NCI-H2171 treated with DMSO at 0.1 percent for 48 hours (cell line): ENCODE results near the gene ANKEF1.
"Not testable (repeated sequence)": the region's sequence is repeated elsewhere in the genome, so short reads cannot be mapped to it uniquely, and the experiment has no call there.

Experiments
- DNase-seq: peaks from one replicate; lab custom pipeline; 2025; lab: John Stamatoyannopoulos, UW

Gene ANKEF1

DNA sequence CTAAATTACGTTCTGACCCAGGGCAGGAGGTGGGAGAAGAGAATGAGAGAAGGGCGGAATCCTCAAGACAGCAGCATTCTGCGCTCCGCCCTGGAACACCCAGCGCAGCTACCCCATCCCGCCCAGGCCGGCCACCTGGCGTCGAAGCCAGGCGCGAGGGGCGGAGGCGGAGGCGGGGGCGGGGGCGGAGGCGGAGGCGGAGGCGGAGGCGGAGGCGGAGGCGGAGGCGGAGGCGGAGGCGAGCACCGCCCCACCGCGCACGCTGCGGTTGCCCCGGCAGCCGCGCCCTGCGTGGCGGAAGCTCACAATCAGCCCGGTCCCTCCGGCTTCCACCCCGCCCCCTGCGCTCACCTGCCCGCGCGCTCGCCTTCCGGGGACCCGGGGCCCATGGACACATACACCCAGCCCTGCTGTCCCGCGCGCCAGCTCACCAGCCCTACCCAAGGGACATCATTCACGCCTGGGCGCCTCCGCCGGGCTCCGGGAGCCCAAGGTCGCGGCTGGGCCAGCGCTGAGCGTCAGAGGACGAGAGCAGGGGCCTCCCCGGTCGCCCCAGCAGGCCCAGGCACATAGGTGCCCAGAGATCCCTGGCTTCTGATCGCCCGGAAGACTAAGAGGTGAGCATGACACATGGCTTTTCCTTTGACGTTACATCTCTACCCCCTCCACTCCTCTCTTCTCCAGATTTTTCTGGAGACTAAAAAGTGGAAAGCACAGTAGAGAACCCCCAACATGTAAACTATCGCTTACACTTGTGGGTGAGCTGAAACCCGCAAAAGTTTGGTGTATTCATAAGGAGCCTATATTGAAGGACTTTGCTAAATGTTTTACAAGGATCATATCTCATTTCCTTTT, at the start of gene ANKEF1:
Gene ANKEF1 (plus strand): TSS at position 271 of the 855 bp plus-strand sequence. CDS start 3,315 bp downstream, outside the sequence.
- peak; percentile 96 for DNase-seq

DNA sequence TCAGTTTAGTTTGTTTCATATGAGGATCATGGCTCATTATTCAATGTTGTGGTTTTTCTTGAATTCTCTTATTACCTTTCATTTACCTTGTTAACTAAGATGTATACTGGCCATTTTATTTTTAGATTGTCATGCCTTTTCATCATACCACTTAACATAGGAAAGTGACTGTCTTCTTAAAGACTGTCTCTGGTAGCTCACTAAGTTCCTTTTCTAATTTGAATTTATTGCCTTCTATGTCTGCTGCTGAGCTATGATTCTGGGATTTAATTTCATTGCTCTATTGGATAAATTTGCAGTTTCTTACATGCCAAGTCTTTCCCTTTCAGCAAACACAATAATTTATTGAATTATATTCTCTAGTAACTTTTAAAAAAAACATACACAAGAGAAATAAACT, 49.5 kb upstream of the ANKEF1 start:
- no peak for DNase-seq

DNA sequence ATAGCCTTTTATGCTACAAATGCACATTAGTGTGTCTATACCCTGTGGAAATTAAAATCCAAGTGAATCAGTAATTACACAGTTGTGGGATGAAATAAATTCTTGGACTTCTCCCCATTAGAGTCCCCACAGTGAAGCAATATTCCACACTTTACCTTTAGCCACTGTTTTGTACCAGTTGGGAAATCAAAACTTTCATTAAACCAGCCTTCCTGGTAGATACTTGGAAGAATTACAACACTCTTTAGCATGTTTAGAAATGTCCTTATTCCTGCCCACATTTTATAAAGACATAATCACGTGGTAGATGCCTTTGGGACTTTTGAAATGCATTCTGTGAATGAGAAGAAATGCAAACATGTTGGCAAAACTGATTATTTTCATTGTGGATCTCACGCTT, 49.0 kb upstream of the ANKEF1 start:
- no peak for DNase-seq

DNA sequence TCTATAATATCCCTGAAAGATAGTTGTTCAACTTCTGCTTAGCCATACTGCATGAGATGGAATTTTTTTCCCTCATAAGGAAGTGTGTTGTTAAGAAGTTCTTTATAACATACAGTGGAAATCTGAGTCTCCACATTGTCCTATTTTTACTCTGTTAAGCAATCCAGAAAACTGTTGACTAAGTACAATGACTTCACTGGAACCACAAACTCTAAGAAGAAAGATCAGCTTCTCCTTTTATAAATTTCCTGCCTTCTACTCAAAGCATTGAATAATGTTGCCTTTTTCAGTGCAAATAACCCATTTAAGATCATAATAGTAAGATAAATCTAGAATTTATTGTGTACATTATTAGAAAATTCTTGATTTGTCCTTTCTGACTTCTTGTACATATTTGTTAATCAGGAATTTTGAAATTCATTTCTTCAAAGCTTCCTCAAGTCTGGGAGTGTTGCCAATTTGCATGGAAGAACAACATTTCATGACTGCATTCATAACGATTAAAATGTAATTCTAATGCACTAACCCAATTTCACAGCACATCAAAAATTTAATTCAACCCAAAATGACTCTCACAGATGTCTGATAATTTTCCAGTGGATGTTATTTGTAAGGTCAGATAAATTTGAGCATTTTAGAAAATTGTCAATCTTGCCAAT, 45.6 kb upstream of the ANKEF1 start:
- DNase-seq, result no peak

DNA sequence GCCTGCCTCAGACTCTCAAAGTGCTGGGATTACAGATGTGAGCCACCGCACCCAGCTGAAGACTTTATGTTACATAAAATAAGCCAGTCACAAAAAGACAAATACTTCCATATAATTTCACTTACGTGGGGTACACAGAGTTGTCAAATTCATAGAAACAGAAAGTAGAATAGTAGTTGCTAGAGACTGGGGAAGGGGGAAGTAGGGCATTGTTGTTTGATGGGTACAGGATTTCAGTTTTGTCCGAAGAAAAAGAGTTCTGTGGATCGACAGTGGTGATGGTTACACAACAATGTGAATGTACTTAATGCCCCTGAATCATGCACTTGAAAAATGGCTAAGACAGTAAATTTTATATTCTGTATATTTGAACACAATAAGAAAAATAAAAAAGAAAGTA, 41.6 kb upstream of the ANKEF1 start:
- no peak for DNase-seq

DNA sequence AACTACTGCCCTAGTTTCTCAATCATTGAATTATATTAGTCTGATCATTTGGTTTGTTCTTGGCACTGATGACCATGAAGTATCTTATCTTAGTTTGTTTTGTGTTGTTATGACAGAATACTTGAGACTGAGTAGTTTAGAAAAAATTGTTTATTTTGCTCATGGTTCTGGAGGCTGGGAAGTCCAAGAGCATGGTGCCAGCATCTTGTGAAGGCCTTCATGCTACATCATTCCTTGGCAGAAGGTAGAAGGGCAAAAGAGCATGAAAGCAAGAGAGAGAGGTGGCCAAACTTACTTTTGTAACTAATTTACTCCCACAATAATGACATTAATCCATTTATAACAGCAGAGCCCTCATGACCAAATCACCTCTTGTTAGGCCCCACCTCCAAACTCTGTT, 40.1 kb upstream of the ANKEF1 start:
- no peak for DNase-seq

DNA sequence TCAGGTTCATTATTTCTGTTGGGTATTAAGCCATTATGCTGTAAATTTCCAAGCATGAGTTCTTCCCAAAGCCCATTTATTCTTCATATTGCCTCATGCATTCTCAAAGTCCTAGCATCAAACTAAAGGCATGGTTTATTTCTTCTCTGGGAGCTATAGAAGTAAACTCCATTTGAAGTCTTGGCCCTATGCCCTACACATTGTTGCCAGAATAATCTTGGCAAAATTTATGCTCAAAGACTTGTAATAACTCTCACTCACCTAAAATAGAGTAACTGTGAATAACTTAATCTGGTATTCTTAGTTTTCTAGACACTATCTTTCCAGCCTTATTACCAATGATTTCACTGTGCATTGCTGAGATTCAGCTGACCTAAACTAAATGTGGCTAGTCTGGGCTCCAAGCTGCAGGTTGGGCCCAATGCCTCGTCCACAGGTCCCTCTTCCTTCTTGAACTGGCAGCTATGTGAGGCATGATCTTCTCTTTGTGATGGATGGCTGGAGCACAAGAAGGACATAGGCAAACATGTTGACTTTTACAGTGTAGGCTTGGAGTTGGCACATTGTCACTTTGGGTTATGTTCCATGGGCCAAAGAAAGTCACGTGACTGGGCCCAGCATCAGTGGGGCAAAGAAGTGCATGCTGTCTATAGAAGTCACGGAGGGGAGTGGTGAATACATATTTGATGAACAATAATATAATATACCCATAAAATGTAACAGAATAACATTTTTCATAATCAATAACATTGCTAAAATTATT, 39.1 kb upstream of the ANKEF1 start:
- no peak for DNase-seq

DNA sequence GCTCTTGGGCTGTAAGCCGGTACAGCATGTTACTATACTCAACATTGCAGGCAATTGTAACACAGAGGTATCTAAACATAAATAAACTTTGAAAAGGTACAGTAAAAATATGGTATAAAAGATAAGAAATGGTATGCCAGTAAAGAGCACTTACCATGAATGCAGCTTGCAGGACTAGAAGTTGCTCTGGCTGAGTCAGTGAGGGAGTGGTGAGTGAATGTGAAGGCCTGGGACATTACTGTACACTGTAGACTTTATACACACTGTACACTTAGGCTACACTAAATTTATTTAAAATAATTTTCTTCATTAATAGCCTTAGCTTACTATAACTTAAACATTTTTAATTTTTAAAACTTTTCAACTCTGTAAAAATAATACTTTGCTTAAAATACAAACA, 37.8 kb upstream of the ANKEF1 start:
- DNase-seq, result no peak

DNA sequence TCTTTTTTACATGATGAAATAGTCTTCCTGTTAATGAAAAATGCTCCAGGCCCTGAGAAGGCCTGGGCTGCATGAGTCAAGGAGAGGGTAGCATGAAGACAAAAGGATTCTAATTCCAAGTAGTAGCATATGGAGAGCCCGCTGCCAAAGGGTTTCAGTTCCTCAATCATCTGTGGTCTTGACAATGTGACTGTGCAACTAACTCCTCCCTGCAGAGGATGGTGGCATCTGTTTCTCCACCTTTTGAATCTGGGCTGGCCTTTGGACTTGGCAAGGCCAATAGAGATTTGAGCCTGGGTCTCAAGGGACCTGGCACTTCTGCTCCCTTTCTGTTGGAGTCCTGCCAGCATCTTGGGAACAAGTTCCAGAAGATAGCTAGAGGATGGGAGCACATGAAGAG, 35.1 kb upstream of the ANKEF1 start:
- peak; percentile 99 for DNase-seq

DNA sequence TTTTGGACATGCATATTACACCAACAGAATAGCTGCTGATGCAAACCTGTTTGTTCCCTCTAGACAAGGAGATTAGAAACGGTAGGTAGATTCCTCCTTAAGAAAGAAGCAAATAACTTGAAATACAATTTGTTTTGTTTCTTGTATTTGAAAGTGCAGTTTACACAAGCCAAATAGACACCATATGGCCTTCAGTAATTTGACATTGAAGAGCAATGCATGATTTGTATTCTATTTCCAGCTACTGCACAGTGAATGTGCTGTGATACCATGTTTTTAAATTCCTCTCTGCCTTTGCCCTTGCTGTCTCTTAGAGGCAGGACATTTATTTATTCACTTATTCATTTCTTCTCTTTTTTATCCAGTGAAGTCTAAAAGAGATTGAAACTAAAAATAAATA, 31.9 kb upstream of the ANKEF1 start:
- peak; percentile 85 for DNase-seq

DNA sequence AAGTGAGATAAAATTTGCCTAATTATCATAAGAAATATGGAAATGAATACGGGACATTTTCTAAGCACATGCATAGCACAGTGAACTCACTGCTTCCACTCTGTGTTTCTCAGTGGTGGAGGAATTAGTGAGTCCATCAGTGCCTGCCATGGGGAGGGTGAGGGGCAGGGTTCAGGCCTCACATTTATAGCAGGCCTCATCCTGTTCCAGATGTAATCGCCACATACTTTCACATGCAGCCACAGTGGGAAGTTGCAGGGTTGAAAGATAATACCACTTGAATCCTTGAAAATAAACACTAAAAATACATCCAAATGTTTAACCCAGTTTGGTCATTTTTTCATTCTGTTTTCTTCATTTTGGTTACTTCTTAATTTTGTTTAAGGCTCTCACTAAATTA, 29.9 kb upstream of the ANKEF1 start:
- DNase-seq, result no peak

DNA sequence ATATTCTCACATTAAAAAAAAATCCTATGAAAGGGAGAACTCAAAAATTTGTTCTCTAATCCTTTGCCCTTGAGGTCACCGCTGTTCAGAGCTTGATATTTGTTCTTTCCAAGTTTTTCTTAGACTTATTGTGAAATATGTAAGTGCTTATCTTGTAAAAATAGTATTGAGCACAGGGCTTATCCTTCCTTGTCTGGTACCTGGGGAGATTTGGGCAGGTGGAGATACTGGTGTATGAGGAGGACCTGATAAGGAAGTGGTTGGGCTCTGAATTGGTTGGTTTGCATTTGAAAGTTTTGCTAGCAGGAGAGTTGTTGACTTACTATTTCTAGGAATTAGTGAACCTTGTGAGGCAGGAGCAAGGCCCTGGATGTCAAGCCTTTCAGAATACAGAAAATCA, 28.9 kb upstream of the ANKEF1 start:
- DNase-seq, result no peak

DNA sequence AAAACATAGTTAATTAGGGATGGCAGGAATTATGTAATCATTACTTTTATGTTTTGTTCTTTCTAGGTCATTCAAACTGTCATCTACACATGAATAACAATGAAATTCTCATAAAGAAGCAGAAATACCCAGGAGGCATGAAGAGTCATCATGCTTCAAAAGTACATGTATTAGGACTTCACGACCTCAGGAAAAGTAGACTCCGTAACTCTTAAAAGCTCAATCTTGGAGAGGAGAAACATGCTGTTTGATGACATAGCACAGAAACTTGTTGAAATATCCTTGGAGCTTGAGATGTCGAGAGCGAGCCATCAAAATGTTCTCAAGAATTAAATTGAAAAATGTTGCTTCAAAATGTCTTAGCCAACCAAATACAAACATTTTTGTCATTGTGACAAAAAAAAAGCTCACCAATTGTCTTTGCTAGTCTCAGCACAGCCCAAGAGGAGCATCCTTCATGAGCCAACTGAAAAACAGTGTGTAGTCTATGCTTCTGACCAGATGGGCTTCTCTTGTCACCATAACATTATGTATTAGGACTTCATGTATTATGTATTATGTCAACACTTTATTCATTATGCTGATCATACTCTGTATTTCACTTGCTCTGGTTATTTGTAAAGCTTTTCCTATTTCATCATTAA, 28.2 kb upstream of the ANKEF1 start:
- no peak for DNase-seq

DNA sequence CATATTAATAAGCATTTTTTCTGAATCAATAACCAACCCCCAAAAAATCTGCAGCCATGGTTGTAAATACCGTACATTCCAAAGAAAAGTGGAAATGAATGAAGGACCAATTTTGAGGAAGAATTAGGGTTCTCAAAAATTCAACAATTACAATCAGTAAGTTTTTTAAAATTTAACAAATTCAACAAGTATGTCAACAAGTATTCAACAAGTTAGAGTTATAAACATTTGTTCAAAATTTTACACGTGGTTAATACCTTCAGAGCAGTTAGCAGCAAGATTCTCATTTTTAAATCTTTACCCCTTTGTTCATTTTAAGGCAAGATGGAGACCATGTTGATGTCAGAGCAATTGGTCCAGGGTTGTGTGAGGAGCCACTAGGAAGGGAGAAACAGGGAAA, 27.6 kb upstream of the ANKEF1 start:
- DNase-seq, result no peak

DNA sequence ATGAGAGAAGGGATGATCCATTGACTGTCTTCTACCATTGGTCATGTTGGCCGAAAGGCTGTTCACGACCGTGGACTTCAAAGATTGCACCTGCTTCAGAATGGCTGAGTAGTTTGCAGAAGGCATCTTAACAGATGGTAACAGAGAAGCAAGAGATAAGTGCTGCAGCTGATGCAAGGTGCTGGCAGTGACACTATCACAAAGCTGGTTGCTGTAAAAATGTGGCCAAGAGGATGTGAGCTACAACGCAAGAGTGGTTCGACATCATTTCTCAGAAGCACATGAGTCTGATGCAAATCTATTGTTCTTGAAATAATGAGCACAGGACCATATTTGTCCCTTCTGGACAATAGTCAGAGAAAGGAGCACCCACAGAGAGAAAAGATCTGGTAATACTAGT, 27.0 kb upstream of the ANKEF1 start:
- DNase-seq, result peak; percentile 66

DNA sequence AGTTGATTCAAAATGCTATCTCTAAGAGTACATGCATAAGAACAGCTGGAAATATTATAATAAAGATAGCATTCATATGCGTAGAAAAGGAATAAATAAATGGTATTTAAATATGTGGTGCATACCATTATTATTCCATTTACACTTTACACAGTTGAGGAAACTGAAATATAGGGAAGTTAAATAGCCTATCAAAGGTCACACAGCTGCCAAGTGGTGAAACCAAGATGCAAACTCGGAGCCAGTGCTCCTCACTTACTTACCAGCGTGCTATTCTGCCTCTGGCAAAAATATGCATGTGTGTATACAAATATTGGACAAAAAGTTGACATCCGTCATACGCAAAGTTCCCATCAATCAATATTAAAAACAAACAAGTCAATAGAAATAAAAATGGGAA, 22.3 kb upstream of the ANKEF1 start:
- no peak for DNase-seq

DNA sequence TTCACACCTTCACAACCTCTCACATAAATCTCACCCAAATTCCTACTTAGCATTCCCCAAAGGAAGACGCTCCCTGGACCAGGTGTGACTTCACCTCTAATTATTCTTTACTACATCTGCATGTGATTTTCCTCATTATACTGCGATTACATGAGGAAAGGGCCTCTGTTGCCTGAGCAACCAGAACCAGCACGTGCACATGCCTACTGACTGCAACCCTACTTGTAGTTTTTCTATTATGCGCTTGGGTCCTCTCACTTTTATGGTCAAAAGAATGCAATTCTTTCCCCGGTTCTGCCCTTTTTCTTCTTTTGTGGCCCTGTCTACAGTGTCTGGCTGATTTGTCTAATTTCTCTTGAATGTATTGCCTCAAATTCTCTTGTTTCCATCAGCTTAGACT, 20.4 kb upstream of the ANKEF1 start:
- peak; percentile 21 for DNase-seq

DNA sequence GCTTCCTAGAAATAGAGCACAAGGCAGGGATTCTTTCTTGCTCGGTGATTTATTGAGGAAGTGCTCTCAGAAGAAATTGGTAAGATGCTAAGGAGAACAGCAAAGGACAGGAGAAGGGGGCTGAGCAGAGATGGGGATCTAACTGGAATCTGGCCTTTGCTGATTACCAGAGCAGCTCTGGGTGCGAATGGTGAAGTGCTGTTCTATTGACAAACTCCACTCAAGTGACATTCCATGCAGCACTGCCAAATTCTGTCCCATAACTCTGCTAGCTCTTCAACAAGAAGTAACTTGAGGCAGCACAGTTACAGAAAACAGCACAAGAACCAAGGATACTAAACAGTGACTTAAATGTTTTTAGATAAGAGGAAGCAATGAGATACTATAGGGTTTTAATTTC, 13.8 kb upstream of the ANKEF1 start:
- no peak for DNase-seq

DNA sequence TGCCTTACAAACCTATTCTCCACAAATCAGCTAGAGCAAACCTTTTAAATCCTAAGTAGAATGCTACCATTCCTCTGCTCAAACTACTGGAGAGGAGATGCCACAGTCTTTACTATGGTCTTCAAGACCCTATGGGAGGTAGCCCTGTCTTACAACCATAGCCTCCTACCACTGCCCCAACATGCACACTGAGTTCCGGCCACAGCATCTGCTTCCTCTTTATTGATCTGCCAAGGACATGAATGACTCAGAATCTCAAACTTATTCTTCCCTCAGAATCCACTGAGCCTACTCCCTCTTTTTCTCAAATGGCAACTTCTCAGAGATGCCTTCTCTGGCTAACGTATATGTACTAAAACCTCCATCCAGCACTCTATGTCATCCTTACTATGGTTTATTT, 12.2 kb upstream of the ANKEF1 start:
- DNase-seq, result no peak

DNA sequence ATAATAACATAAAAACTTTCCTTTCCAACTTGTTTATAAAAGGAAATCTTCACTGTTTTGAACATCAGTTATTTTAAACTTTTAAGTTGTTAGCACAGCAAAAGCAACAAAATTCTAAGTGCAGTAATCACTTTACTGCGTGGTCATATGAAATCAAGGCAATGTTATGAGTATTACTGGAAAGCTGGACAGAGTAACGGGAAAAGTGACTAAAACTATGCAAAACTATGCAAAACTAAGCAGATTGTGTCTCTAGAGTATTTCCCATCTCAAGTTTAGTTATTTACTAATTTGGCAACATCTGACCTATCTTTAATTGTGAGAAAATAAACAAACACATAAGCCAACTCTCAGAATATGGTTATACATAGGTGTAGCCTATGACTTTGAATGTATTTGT, 10.9 kb upstream of the ANKEF1 start:
- DNase-seq, result no peak

DNA sequence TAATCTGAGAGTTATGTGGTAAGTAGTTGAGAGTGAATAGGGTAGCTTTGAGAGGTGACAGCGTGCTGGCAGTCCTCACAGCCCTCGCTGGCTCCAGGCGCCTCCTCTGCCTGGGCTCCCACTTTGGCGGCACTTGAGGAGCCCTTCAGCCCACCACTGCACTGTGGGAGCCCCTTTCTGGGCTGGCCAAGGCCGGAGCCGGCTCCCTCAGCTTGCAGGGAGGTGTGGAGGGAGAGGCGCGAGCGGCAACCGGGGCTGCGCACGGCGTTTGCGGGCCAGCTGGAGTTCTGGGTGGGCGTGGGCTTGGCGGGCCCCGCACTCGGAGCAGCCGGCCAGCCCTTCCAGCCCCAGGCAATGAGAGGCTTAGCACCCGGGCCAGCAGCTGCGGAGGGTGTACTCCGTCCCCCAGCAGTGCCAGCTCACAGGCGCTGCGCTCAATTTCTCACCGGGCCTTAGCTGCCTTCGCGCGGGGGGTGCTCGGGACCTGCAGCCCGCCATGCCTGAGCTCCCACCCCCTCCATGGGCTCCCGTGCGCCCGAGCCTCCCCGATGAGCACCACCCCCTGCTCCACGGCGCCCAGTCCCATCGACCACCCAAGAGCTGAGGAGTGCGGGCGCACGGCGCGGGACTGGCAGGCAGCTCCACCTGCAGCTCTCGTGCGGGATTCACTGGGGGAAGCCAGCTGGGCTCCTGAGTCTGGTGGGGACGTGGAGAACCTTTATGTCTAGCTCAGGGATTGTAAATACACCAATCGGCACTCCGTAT, 3.2 kb upstream of the ANKEF1 start:
- not testable (repeated sequence) for DNase-seq

DNA sequence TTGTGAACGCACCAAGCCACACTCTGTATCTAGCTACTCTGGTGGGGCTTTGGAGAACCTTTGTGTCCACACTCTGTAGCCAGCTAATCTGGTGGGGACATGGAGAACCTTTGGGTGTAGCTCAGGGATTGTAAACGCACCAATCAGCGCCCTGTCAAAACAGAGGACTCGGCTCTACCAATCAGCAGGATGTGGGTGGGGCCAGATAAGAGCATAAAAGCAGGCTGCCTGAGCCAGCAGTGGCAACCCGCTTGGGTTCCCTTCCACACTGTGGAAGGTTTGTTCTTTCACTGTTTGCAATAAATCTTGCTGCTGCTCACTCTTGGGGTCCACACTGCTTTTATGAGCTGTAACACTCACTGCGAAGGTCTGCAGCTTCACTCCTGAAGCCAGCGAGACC, 2.5 kb upstream of the ANKEF1 start:
- DNase-seq, result not testable (repeated sequence)
